ENCODE measurements around the gene EIF4E3. TPM values are rescaled to one million over a fixed set of nuclear protein-coding genes. Genes with fewer than 3 reads are reported as not detected.
A peak's percentile ranks its signal among the peaks of the same experiment; 100 is the strongest.

EIF4E3 gene
- total RNA-seq, 2 experiments from 2014 or later: 56.5 to 61.9 TPM

- Mint-ChIP-seq H3K4me3 (no peak overlapping the region), H3K27me3 (no peaks in the 10 kb centered on the region), H3K36me3 (peaks cover 36% of the 10 kb centered on the region), H3K9me3 (ENCODE audit: low read depth) (no peaks in the 10 kb centered on the region), H3K4me1 (no peaks in the 10 kb centered on the region), H3K27ac (no peak overlapping the region)
- ATAC-seq: no peak
- CTCF ChIA-PET: no interaction called here
- DNase-seq: no peak
Measured at GRCh38 chr3:71694358-71694999, 30.7 kb downstream of the EIF4E3 start.

DNA sequence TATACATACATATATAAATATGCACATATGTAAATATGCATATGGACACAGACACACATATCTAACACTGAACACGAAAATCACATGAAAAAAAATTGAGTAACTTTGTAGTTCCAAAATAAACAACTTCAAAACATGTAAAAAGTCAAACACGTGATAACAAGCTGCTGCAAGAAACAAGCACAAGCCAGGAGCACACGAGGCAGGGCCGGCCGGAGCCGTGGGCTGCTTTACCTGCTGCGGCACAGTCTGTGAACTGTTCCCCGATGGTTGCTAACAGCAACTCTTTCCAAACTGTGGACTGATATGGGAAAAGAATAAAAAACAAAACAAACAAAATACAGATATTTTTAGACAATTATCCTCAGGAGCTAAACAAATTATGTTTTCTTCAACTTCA, 31.6 kb downstream of the EIF4E3 start:
- no peak for DNase-seq
- ATAC-seq: no peak
- Mint-ChIP-seq H3K9me3 (ENCODE audit: low read depth) (no peaks in the 10 kb centered on the region), H3K27ac (no peak overlapping the region), H3K36me3 (peaks cover 36% of the 10 kb centered on the region), H3K27me3 (no peaks in the 10 kb centered on the region), H3K4me1 (peaks cover 7% of the 10 kb centered on the region), H3K4me3 (no peak overlapping the region)
- CTCF ChIA-PET: interaction anchor here (1.0 kb wide), 1 partner anchor 18 kb away, joined by 3 read pairs; no protein-coding TSS in a partner anchor

GRCh38 chr3:71692139-71692538, 33.1 kb downstream of the EIF4E3 start:
- peaks cover 18% of the 10 kb centered on the region for H3K4me1 Mint-ChIP-seq
- no peaks in the 10 kb centered on the region for H3K9me3 Mint-ChIP-seq (ENCODE audit: low read depth)
- H3K4me3 Mint-ChIP-seq: no peak overlapping the region
- no peak overlapping the region for H3K27ac Mint-ChIP-seq
- H3K27me3 Mint-ChIP-seq: no peaks in the 10 kb centered on the region
- no peak for DNase-seq
- peaks cover 35% of the 10 kb centered on the region for H3K36me3 Mint-ChIP-seq
- CTCF ChIA-PET: interaction anchor here (0.7 kb wide), 1 partner anchor 386 kb away, joined by 3 read pairs; no protein-coding TSS in a partner anchor
- ATAC-seq: no peak

- H3K4me1 Mint-ChIP-seq: peaks cover 23% of the 10 kb centered on the region
- H3K9me3 Mint-ChIP-seq (ENCODE audit: low read depth): no peaks in the 10 kb centered on the region
- H3K4me3 Mint-ChIP-seq: no peak overlapping the region
- peaks cover 36% of the 10 kb centered on the region for H3K36me3 Mint-ChIP-seq
- H3K27ac Mint-ChIP-seq: no peak overlapping the region
- DNase-seq (no peak), ATAC-seq (no peak)
- CTCF ChIA-PET: no interaction called here
- H3K27me3 Mint-ChIP-seq: no peaks in the 10 kb centered on the region
Measured at GRCh38 chr3:71690341-71690841, 34.8 kb downstream of the EIF4E3 start.

GRCh38 chr3:71689291-71689690, 35.9 kb downstream of the EIF4E3 start:
- DNase-seq: no peak
- Mint-ChIP-seq H3K36me3 (peaks cover 36% of the 10 kb centered on the region), H3K27me3 (no peaks in the 10 kb centered on the region), H3K4me1 (peaks cover 23% of the 10 kb centered on the region), H3K4me3 (no peak overlapping the region), H3K9me3 (ENCODE audit: low read depth) (no peaks in the 10 kb centered on the region), H3K27ac (no peak overlapping the region)
- ATAC-seq: no peak
- CTCF ChIA-PET: no interaction called here

DNA sequence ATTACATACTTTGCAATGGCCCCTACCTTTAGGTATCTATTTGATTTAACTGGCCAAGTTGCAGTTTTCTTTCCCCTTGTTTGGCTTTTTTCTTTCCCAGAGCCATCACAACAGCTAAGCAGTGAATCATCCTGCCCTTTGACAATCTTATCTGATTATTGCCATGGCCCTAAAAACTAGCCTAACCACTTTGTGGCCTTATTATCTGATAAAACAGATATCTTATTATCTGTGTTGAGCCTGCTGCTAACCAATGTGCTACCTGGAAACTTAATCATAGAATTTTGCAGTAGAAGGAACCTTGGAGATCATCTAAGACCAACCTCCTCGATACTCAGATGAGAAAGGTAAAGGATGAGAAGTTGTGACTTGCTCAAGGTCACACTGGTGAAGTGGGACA, 37.1 kb downstream of the EIF4E3 start:
- no peak overlapping the region for H3K4me3 Mint-ChIP-seq
- peaks cover 25% of the 10 kb centered on the region for H3K4me1 Mint-ChIP-seq
- ATAC-seq (no peak), DNase-seq (no peak)
- H3K36me3 Mint-ChIP-seq: peaks cover 43% of the 10 kb centered on the region
- H3K27ac Mint-ChIP-seq: peak overlapping the region; percentile 17
- CTCF ChIA-PET: interaction anchor here (1.6 kb wide), 1 partner anchor 171 kb away, joined by 3 read pairs; no protein-coding TSS in a partner anchor
- no peaks in the 10 kb centered on the region for H3K27me3 Mint-ChIP-seq
- no peaks in the 10 kb centered on the region for H3K9me3 Mint-ChIP-seq (ENCODE audit: low read depth)

DNA sequence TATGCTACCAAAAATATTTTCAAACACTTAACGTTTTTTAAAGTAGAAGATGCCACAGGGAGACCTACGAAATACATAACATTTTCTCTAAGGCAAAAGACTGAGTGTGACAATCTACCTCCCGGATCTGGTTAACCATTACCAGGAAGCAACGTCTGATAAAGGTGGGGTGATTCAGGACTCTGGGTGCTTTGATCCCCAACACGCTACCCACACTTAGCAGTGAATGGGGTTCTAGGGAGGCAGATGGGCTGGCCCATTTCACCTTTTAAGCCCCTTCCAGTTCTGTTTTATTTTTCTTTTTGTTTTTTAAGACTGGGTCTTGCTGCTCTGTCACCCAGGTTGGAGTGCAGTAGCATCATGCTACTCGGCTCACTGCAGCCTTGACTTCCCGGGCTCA, 39.5 kb downstream of the EIF4E3 start:
- Mint-ChIP-seq H3K27me3 (no peaks in the 10 kb centered on the region), H3K36me3 (peaks cover 51% of the 10 kb centered on the region), H3K4me3 (no peak overlapping the region), H3K9me3 (ENCODE audit: low read depth) (no peaks in the 10 kb centered on the region), H3K4me1 (peaks cover 31% of the 10 kb centered on the region), H3K27ac (peak overlapping the region; percentile 24)
- no peak for DNase-seq
- ATAC-seq: peak; percentile 45
- CTCF ChIA-PET: no interaction called here

DNA sequence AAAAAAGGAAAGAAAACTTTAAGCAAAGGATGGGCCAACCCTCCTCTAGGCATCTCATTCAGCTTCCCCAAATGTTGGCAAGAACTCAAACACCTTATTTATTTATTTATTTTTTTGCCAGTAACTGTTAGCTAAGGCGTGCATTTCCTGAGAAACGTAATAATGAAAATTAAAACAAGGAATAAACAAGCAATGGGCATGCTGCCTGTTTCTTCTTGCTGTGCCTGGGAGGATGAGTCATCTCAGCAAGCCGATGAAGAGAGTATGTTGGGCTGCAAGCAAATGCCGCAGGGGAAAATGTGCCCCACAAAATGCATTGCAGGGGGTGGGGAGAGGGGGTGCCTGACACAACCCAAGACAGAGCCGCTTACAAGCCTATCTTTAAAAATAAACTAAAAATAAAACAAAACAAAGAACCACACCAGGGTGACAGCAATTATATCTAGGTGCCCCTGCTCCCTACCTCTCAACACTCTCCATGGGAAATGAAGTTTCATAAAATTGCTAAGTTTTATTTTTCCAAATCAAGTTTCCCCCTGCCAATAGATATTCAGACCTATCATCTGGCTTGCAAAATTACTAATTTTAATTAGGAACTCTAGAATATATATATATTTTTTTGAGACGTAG, 40.3 kb downstream of the EIF4E3 start:
- Mint-ChIP-seq H3K4me1 (peaks cover 31% of the 10 kb centered on the region), H3K36me3 (peaks cover 48% of the 10 kb centered on the region), H3K4me3 (no peak overlapping the region), H3K27me3 (no peaks in the 10 kb centered on the region), H3K27ac (no peak overlapping the region), H3K9me3 (ENCODE audit: low read depth) (no peaks in the 10 kb centered on the region)
- no peak for DNase-seq
- ATAC-seq: no peak
- CTCF ChIA-PET: no interaction called here

GRCh38 chr3:71684046-71684756, 41.0 kb downstream of the EIF4E3 start:
- CTCF ChIA-PET: interaction anchor here (1.5 kb wide), 1 partner anchor 23 kb away, joined by 3 read pairs; no protein-coding TSS in a partner anchor
- Mint-ChIP-seq H3K9me3 (ENCODE audit: low read depth) (no peaks in the 10 kb centered on the region), H3K4me1 (peaks cover 29% of the 10 kb centered on the region), H3K36me3 (peaks cover 46% of the 10 kb centered on the region), H3K27me3 (no peaks in the 10 kb centered on the region), H3K27ac (no peak overlapping the region), H3K4me3 (no peak overlapping the region)
- no peak for ATAC-seq
- no peak for DNase-seq

DNA sequence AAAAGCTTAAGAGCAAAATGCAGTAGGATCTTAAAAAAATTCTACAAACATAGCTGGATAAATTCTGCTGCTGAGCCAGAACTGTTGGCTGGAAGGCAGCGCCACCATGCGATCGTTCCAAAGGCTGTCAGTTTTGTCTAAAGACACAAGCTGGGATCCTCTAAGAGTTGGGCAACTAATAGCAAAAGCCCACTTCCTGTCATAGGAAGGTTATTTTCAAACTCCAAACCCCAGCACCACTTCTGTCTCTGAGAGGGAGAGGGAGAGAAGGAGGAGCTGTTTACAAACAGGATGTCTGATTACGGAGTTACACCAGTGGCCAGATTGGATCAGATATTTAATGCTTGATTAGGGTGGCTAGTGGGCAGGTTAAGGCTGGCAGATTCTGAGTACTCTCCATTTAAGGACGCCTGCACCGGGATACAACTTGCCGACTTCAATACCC, 44.0 kb downstream of the EIF4E3 start:
- Mint-ChIP-seq H3K27me3 (no peaks in the 10 kb centered on the region), H3K27ac (no peak overlapping the region), H3K4me1 (peaks cover 9% of the 10 kb centered on the region), H3K36me3 (peaks cover 25% of the 10 kb centered on the region), H3K4me3 (no peak overlapping the region), H3K9me3 (ENCODE audit: low read depth) (no peaks in the 10 kb centered on the region)
- CTCF ChIA-PET: interaction anchor here (0.9 to 1.5 kb wide), 3 partner anchors 61 to 178 kb away, joined by 3 to 4 read pairs (median 3); no protein-coding TSS in a partner anchor
- DNase-seq (no peak), ATAC-seq (peak; percentile 30)

DNA sequence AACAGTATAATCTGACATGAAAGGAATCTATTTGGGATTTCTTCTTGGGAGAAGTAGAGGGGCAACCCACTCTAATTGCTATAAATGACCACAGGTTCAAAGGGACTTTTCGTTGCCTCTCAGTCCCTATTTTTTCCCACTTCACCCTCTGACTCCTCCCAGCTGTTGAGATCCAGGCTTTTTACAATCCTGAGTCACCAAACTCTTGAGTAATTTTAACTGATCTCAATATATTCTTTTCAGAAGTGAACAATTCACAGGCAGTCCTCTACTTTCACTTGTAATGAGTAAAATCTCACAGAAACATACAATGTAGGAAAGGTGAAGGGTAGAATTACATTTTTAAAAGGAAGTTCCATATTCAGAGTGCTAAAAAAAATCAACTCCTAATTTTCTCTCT, 44.6 kb downstream of the EIF4E3 start:
- no peak for ATAC-seq
- no peaks in the 10 kb centered on the region for H3K27me3 Mint-ChIP-seq
- H3K4me1 Mint-ChIP-seq: peaks cover 7% of the 10 kb centered on the region
- H3K27ac Mint-ChIP-seq: no peak overlapping the region
- no peak for DNase-seq
- no peaks in the 10 kb centered on the region for H3K9me3 Mint-ChIP-seq (ENCODE audit: low read depth)
- CTCF ChIA-PET: interaction anchor here (1.5 kb wide), 1 partner anchor 60 kb away, joined by 4 read pairs; no protein-coding TSS in a partner anchor
- H3K36me3 Mint-ChIP-seq: peaks cover 28% of the 10 kb centered on the region
- H3K4me3 Mint-ChIP-seq: no peak overlapping the region

DNA sequence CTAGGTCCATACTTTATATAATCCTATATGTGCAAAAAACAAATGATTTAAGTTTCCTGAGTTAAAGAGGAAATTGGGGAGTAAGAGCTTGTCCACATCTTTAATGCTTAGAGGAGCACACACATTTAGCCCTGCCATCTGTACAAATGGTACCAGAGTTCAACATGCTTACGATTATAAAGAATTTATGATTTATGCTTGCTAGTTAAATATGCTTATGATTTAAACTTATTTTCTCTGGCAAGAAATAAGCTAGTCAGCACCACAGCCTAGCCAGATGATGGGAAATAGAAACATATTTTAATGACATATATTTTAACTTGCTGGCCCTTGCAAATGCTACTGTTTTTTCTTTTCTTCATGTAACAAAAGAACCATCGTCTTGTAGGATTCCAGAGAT, 48.3 kb downstream of the EIF4E3 start:
- H3K4me1 Mint-ChIP-seq: peaks cover 6% of the 10 kb centered on the region
- H3K4me3 Mint-ChIP-seq: no peak overlapping the region
- CTCF ChIA-PET: no interaction called here
- no peak overlapping the region for H3K27ac Mint-ChIP-seq
- DNase-seq (no peak), ATAC-seq (no peak)
- H3K27me3 Mint-ChIP-seq: no peaks in the 10 kb centered on the region
- peaks cover 18% of the 10 kb centered on the region for H3K36me3 Mint-ChIP-seq
- H3K9me3 Mint-ChIP-seq (ENCODE audit: low read depth): no peaks in the 10 kb centered on the region

DNA sequence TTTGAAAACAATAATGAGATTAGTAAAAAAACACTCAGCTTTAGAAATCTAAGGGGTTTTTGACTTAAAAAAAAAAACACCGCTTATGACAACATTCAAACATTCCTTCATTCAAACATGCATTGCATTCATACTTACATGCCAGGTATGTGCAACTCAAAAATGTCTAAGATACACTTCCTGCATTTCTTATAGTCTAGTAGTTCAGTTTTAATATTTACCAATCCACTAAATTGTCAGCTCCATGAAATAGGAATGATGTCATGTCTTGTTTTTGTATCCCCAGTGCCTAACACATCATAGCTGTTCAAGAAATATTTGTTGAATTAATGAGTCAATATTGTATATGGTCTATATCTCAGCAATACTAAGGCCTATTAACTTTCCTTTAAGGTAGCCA, 51.7 kb downstream of the EIF4E3 start:
- Mint-ChIP-seq H3K9me3 (ENCODE audit: low read depth) (no peaks in the 10 kb centered on the region), H3K4me3 (no peak overlapping the region), H3K4me1 (no peaks in the 10 kb centered on the region), H3K27me3 (no peaks in the 10 kb centered on the region), H3K27ac (no peak overlapping the region), H3K36me3 (peaks cover 14% of the 10 kb centered on the region)
- ATAC-seq (no peak), DNase-seq (no peak)
- CTCF ChIA-PET: interaction anchor here (1.2 kb wide), 1 partner anchor 184 kb away, joined by 4 read pairs; no protein-coding TSS in a partner anchor

All from activated CD8-positive, alpha-beta memory T cell treated with anti-CD3 and anti-CD28 coated beads, Interleukin-2, amount 10 ng/mL, durations not matched to agents 7 days and 5 days (primary cell).